NCI-H1436 treated with DMSO at 0.1 percent for 48 hours (cell line): ENCODE data around the gene TRABD.
"Not testable (repeated sequence)": the region's sequence is repeated elsewhere in the genome, so short reads cannot be mapped to it uniquely, and the experiment has no call there.

ENCODE experiments used
- DNase-seq: peaks from one replicate; lab custom pipeline; 2025; lab: John Stamatoyannopoulos, UW

Gene TRABD

DNA sequence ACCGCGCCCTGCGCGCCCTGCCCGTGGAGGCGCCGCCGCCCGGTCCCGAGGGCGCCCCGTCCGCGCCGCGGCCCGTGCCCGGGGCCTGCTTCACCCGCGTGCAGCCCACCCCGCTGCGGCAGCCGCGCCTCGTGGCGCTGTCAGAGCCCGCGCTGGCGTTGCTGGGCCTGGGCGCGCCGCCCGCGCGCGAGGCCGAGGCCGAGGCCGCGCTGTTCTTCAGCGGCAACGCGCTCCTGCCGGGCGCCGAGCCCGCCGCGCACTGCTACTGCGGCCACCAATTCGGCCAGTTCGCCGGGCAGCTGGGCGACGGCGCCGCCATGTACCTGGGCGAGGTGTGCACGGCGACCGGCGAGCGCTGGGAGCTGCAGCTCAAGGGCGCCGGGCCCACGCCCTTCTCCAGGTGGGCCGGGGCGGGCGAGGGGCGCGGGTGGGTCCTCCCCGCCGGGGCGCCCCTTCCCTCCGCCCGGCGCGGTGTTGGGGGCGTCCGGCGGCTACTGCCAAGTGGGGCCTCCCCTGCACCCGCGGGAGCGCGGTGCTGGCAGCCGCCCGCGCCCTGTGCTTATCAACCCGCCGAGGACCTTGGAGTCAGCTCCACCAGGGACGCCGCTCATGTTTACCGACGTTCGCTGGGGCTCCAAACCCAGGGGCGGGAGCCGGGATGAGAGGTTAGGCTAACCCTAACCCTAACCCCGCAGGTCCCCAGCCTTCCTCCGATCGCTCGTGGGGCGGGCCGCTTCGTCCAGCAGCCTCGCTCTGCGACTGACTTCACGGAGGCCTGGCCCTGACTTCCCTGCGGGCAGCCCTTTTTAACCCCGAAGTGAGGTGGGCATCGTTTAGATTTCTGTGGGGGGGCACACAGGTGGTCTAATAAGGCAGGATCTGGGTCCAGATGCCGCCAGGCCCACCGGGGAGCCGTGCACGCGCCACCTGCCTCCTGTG is 15.7 kb downstream of the TRABD start:
- no peak for DNase-seq

DNA sequence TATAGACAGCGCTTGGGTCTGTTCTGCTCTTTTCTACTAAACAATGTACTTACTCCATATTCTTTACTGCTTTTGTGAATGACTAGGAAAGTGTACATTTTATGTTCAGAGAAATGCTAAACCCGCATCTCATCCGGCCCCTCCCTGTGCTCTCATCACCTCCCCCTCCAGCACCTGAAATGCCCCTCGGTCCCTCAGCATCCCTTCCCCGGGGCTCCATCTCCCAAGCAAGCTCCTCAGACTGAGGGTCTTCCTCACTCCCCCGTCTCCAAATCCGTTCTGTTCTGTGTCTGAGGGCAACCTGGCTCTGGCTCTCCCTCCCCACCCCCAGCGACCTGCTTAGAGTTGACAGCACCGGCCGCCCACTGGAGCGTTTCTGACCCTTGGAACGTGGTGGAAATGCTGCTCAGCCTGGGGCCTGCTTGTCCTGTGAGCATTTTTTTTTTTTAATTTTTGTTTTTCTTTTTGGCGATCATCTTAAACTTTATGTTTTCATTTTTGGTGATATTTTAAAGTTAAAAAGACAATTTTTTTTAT is 16.5 kb downstream of the TRABD start:
- no peak for DNase-seq

DNA sequence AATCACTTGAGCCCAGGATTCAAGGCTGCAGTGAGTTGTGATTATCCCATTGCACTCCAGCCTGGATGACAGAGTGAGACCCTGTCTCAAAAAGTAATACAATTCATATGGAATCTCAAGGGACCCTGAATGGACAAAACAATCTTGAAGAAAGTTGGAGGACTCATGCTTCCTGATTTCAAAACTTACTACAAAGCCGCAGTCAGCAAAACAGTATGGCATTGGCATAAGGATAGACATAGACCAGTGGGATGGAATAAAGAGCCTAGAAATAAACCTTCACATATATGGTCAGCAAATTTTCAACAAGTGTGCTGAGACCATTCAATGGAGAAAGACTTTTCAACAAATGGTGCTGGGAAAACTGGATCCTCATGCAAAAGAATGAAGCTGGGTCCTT is 17.6 kb downstream of the TRABD start:
- no peak for DNase-seq

DNA sequence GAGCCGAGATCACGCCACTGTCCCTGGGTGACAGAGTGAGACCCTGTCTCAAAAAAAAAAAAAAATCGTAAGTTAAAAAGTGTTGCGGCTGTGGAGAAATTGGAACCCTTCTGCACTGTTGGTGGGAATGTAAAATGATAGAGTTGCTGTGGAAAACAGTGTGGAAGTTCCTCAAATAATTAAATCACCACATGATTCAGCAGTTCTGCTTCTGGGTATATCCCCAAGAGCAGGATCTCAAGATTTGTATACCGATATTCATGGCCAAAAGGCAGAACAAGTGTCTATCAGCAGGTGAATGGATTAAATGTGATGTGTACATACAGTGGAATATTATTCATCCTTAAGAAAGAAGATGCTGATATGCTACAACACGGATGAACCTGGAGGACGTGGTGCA is 18.9 kb downstream of the TRABD start:
- no peak for DNase-seq

DNA sequence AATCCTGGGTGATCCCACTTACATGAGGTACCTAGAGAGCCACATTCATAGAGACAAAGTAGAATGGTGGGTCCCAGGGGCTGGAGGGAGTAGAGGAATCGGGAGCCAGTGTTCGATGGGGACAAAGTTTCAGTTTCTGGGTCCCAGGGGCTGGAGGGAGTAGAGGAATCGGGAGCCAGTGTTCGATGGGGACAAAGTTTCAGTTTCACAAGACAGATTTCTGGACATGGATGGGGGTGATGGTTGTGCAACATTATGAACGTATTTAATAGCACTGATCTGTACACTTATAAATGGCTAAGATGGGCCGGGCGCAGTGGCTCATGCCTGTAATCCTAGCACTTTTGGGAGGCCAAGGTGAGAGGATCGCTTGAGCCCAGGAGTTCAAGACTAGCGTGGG is 19.3 kb downstream of the TRABD start:
- not testable (repeated sequence) for DNase-seq

DNA sequence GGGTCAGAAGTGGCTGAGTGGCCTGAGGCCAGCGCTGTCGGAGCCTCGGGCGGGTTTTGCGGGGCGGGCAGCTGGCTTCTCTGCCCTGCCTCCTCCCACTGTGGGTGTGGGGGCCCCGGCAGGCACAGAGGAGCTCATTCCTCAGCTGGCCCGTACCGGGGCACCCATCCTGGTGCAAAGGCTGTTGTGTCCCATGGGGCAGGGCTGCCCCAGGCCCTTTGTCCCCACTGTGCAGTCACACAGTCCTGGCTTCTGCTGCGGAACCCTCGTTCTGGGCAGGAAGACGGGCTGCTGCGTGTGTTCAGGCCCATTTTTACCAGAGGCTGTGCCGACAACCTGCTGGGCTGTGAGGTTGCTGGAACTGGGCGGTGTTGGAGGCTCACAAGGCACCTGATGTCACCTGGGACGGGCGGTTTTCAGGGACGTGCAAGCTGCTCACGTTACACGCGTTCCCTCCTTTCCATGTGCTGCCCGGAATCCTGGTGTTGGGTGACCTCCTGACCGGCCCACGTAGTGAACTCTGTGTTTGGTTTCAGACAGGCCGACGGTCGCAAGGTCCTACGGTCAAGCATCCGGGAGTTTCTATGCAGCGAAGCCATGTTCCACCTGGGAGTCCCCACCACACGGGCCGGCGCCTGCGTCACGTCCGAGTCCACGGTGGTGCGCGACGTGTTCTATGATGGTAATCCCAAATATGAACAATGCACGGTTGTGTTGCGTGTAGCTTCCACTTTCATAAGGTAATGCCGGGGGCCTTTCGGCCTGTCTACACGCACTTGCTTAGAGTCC is 20.3 kb downstream of the TRABD start:
- no peak for DNase-seq

DNA sequence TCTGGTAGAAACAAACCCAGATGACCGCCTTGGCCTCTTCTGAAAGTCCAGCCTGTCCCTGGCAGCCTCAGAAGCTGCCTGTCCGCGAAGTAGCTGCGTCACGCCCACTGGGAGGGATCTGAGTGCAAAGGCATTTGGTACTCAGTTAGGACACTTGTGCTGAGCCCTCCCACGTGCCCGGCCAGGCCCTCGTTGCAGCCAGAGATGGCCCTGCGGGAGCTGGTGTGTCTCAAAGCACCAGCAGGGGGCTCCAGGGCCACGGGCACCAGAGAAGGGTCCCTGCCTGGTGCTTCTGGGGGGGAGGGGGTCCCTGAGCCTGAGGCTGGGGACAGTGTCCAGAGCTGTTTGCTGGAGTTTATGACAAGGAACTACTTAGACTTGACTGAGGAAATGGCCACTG is 20.9 kb downstream of the TRABD start:
- no peak for DNase-seq

DNA sequence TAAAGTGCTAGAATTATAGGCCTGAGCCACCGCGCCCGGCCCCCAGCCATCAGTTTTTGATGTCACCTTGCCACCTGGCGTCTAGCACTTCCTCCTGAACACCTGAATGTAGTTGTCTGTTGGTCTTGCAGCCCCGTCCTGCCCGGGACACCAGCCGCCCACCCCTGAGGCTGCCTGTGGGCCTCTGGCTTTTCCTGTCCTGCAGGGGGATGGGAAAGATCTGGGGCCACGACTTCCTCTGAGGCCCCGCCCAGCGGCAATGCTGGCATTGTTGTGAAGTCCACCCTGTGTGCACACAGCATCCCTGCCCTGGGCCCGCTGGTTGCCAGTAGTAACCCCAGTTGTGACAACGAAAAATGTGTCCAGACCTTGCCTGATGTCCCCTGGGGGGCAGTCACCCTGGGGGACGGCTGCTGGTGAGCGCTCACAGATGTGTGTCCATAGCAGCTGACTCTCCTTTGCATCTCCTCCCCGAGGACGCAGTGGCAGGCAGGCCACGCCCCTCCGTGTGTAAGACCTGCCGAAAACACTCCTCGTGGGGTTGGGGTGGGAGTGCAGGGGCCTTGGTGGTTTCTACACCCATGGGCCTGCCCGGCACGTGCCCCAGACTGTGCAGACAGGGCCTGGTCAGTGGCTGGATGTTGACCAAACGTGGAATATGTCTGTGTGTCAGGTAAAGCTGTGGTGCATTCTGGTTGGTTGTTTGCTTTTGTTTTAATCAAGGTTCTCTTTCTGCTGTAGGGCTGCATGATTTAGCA is 21.8 kb downstream of the TRABD start:
- no peak for DNase-seq

DNA sequence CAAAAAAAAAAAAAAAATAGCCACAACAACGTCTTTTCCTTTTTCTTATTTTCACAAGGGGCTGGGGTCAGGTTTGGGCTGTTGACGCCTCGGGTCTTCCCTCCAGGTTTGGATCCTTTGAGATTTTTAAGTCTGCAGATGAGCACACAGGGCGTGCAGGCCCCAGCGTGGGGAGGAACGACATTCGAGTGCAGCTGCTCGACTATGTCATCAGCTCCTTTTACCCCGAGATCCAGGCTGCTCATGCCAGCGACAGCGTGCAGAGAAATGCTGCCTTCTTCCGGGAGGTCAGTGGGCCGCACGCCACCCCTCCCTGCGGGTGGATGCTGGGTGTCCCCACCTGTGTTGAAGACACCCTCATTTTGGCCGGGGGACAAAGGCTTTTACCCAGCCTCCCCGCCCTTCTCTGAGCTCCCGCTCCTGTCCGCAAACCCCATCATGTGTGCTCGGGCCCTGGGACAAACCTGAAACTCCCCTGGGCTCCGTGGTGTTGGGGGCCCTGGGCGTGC is 22.8 kb downstream of the TRABD start:
- DNase-seq, result no peak

DNA sequence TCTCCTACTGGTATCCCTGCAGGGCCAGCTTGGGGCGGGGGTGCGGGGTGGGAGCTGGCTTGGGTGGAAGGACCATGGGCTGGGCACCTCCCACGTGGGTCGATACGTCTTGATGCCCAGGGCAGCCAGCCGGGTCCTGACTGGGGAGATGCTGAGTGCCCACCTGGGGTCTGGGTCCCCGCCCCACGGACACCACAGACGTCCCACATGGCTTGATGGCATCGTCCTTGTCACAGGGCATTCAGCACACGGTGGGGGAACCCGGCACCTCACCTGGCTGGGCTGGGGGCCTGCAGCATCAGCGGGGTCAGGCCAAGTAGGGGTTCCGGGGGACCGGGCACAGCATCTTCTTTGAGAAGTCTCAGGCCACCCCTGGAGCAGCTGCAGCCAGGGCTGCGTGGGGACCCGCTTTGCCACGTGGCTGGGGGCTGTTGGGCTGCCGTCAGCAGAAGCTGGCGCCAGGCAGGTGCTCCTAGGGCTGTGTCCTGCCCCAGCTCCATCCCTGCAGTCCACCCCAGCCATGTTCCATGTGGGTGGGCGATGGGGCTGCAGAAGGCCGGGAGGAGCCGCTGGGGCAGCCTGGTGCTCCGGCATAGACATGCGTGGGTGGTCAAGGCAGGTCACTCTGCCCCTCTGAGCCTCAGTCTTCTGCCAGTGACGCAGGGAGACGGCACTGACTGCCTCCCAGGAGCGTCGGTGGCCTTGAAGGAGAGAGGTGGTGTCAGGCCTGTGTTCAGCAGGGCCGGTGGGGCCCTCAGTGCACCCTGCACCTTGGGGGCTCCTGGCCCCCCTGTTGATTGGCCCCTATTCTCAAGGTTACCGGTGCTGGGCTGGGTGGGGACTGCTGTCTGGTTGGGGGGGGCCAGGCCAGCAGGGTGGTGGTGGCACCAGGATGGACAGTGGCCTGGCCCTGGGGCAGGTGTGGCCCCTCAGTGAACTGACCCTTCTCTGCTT is 23.5 kb downstream of the TRABD start:
- no peak for DNase-seq

DNA sequence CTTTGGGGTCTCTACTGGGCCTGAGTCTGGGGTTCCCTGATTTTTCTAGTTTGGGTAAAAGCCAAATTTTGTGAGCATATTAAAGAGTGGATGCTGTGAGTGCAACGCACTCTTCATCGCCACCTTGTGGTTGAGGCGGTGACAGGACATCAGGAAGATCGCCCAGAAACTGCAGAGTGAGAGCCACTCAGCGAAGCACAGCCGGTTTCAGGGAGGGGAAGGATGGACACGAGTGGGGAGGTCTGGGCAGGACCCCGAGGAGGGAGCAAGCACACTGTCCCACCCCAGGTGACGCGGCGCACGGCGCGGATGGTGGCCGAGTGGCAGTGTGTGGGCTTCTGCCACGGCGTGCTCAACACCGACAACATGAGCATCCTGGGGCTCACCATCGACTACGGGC is 24.2 kb downstream of the TRABD start:
- DNase-seq, result no peak

DNA sequence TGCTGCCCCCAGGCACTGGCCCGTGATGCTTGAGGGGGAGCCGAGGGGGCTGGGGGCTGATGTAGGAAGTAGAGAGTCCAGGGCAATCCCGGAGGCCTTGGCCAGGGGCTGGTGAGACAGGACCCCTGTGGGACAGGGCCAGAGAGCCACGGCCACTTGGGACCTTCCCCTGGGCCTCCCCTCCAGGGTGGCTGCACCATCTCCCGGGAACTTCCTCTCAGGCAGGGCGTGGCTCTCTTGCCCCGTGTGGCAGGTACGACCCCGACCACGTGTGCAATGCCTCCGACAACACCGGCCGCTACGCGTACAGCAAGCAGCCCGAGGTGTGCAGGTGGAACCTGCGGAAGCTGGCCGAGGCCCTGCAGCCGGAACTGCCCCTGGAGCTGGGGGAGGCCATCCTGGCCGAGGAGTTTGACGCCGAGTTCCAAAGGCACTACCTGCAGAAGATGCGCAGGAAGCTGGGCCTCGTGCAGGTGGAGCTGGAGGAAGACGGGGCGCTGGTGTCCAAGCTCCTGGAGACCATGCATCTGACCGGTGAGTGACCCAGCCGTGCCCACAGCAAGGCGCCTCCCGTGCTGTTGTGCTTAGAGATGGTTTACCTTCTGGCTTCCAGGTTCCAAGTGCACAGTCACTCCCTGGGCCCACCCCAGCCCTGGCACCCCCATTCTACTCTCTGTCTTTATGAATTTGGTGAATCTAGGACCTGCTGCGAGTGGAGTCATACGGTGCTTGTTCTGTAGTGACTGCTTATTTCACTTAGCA is 24.8 kb downstream of the TRABD start:
- no peak for DNase-seq

DNA sequence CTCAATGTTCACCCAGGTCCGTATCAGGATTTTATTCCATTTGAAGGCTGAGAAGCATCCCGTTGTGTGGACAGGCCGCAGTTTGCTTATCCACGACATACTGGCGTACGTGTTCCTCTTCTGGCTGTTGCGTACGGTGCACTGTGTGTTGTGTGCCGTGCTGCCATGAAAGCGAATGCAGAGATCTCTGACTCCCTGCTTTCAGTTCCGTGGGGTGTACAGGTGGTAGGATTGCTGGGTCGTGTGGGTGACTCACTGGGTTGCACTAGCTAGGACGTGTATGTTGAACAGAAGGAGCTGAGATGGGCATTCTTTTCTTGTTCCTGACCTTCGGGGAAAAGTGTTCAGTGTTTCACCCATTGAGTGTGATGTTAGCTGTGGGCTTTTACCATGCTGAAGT is 25.4 kb downstream of the TRABD start:
- DNase-seq, result no peak

DNA sequence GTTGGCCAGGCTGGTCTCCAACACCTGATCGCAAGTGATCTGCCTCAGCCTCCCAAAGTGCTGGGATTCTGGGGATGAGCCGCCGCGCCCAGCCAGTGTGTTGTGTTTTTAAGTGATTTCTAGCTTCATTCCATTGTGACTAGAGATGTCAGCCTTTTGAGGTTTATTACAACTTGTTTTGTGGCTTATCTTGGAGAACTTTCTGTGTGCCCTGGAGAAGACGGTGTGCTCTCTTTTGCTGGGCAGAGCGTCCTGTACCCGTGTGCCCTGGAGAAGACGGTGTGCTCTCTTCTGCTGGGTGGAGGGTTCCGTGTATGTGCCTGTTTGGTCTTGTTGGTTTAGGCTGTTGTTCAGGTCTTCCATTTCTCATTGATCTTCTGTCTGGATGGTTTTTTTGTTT is 27.6 kb downstream of the TRABD start:
- DNase-seq, result no peak

DNA sequence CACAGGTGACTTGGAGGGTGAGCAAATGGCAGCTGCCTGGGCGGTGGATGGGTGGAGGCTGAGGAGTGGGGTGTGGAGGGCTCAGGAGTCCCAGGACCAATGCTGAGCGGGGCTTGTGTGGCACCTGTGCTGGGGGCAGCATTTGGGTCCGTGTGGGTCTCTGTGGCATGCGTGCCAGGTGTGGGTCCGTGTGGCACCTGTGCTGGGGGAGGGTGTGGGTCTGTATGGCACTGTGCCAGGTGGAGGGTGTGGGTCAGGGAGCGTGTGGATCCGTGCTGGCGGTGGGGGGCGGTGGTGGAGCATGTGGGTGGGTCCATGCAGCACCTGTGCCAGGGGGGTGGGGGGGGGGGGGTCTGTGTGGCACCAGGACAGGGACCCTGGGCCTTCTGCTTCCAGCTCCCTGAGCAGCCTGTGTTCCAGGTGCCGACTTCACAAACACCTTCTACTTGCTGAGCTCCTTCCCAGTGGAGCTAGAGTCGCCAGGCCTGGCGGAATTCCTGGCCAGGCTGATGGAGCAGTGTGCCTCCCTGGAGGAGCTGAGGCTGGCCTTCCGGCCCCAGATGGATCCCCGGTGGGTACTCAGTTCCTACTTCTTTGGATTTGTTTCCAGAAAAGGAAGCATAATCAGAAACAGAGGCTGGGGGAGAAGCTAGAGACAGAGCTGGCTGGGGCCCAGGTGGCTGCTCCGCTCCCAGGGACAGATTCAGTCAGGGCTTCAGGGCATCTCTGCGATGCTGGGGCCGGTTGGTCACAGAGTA is 29.8 kb downstream of the TRABD start:
- no peak for DNase-seq

DNA sequence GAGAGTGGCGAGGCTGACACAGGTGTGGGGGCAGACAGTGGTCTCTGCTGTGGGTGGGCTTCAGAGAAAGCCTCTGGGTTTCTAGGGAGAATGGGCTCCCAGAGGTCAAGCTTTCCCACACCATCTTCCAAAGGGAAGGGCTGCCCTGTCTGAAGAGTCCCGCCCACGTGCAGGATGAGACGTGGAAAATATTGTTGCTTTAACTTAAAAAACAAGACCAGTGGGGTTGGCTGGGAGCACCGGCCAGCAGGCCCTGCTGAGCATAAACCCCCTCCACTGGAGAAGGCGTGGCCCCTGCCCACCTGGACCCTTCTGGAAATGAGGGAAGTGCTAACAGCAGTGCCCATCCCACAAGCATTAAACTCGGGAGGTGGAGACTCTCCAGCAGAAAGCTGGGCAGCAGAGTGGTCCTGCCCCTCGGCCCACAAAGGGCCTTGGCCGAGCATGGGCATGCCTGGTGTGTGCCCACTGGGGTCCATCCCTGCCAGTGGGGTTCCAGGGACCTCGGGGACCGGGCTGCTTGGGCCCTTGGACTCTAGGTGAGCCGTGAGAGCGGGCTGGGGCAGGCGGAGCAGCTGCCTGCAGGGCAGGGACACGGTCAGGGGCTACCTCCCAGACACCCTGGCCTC is 30.5 kb downstream of the TRABD start:
- DNase-seq, result no peak

DNA sequence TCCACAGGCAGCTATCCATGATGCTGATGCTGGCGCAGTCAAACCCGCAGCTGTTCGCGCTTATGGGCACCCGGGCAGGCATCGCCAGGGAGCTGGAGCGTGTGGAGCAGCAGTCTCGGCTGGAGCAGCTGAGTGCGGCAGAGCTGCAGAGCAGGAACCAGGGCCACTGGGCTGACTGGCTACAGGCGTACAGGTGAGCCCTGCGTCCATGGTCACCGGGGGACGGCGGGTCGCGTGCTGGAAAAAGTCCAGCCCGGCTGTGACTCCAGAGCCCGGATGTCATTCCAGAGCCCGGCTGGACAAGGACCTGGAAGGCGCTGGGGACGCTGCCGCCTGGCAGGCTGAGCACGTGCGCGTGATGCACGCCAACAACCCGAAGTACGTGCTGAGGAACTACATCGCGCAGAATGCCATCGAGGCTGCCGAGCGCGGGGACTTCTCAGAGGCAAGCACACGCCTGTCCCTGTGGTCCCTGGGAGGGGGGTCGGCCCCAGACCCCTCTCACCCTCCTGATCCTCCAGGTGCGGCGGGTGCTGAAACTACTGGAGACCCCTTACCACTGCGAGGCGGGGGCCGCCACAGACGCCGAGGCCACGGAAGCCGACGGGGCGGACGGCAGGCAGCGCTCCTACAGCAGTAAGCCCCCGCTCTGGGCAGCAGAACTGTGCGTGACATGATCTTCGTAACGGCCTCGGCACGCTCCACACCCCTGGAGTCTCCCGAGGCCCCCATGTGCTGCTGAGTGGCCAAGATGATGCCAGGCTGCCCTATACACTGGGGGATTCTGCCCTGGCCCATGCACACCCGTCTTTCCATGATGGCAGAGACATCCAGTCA is 31.2 kb downstream of the TRABD start:
- DNase-seq, result no peak
